Nucleus accumbens (tissue), 56 donors: ENCODE data around the gene NAPSA.
"Not testable (repeated sequence)": the region's sequence is repeated elsewhere in the genome, so short reads cannot be mapped to it uniquely, and the experiment has no call there.

Source experiments
- DNase-seq, 56 donors: peaks; one replicate each; lab custom pipeline; 2025; lab: John Stamatoyannopoulos, UW

The NAPSA gene

GRCh38 chr19:50362030-50362412 lies 3.4 kb downstream of the NAPSA start:
- DNase-seq: no peak

- no peak for DNase-seq
Measured at GRCh38 chr19:50361290-50362029, 4.0 kb downstream of the NAPSA start.

GRCh38 chr19:50359328-50359818 lies 6.1 kb downstream of the NAPSA start:
- no peak for DNase-seq

- DNase-seq: peak in 47 of 56 donors; percentile 14 to 77 (median 46)
Measured at GRCh38 chr19:50358483-50359327, 6.7 kb downstream of the NAPSA start.

GRCh38 chr19:50357178-50358100 lies 8.0 kb downstream of the NAPSA start:
- DNase-seq: peak in 53 of 56 donors; percentile 13 to 90 (median 71)

- no peak for DNase-seq
Measured at GRCh38 chr19:50356691-50357177, 8.7 kb downstream of the NAPSA start.

GRCh38 chr19:50353487-50353880 lies 12.0 kb downstream of the NAPSA start:
- DNase-seq: not testable (repeated sequence)

GRCh38 chr19:50352242-50352641 lies 13.2 kb downstream of the NAPSA start:
- no peak for DNase-seq

GRCh38 chr19:50349277-50350057 lies 16.0 kb downstream of the NAPSA start:
- no peak for DNase-seq

- DNase-seq: not testable (repeated sequence)
Measured at GRCh38 chr19:50347089-50347581, 18.3 kb downstream of the NAPSA start.

GRCh38 chr19:50344661-50345318 lies 20.6 kb downstream of the NAPSA start:
- no peak for DNase-seq

- no peak for DNase-seq
Measured at GRCh38 chr19:50341091-50341564, 24.3 kb downstream of the NAPSA start.

- no peak for DNase-seq
Measured at GRCh38 chr19:50340331-50340730, 25.1 kb downstream of the NAPSA start.

- not testable (repeated sequence) for DNase-seq
Measured at GRCh38 chr19:50337031-50337430, 28.4 kb downstream of the NAPSA start.

- no peak for DNase-seq
Measured at GRCh38 chr19:50334741-50335421, 30.6 kb downstream of the NAPSA start.

- peak in 49 of 56 donors; percentile 55 to 97 (median 88) for DNase-seq
Measured at GRCh38 chr19:50333737-50334617, 31.5 kb downstream of the NAPSA start.

GRCh38 chr19:50333235-50333736 lies 32.2 kb downstream of the NAPSA start:
- peak; percentile 63 to 97 (median 91) for DNase-seq
